ENCODE measurements around the gene HECTD3.
"Not testable (repeated sequence)": the region's sequence is repeated elsewhere in the genome, so short reads cannot be mapped to it uniquely, and the experiment has no call there.

Gene HECTD3

GRCh38 chr1:44985747-44986359 lies 25.3 kb downstream of the HECTD3 start:
- no peak for DNase-seq

DNA sequence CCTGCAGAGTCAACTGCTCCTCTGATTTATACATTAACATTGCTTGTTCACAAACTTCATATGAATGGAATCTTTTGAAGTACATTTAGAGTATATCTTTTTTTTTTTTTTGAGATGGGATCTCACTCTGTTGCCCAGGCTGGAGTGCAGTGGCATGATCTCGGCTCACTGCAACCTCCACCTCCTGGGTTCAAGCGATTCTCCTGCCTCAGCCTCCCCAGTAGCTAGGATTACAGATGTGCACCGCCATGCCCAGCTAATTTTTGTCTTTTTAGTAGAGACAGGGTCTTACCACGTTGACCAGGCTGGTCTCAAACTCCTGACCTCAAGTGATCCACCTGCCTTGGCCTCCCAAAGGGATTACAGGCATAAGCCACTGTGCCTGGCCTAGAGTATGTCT lies 33.8 kb downstream of the HECTD3 start:
- DNase-seq: not testable (repeated sequence)

DNA sequence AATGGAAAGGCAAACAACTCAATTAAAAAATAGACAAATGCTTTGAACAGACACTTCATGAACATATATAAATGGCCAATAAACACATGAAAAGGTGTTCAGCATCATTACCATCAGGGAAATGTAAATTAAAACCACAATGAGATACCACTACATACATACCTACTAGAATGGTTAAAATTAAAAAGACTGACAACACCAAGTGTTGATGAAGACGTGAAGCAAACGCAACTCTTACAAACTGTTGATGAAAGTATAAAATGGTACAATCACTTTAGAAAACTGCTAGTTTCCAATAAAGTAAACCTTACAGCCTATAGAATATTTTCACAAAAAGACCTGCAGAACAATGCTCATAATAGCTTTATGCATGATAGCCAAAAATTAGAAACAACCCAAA lies 34.9 kb downstream of the HECTD3 start:
- no peak for DNase-seq

- DNase-seq: no peak
These were observed 37.5 kb downstream of the HECTD3 start for GRCh38 chr1:44973645-44974044.

GRCh38 chr1:44970317-44970716 lies 40.8 kb downstream of the HECTD3 start:
- no peak for DNase-seq

- no peak for DNase-seq
These were observed 46.7 kb downstream of the HECTD3 start for GRCh38 chr1:44964396-44964795.

- DNase-seq: no peak
These were observed 48.4 kb downstream of the HECTD3 start for GRCh38 chr1:44962729-44963128.

- not testable (repeated sequence) for DNase-seq
These were observed 49.1 kb downstream of the HECTD3 start for GRCh38 chr1:44962022-44962421.

GRCh38 chr1:44957566-44957965 lies 53.6 kb downstream of the HECTD3 start:
- not testable (repeated sequence) for DNase-seq

- not testable (repeated sequence) for DNase-seq
These were observed 55.0 kb downstream of the HECTD3 start for GRCh38 chr1:44956077-44956476.

Data from activated CD4-positive, alpha-beta T cell treated with anti-CD3 and anti-CD28 coated beads, Interleukin-10, Interleukin-2, amounts not matched to agents 100 ng/mL and 50 ng/mL, durations not matched to agents 16 hours and 8 hours (primary cell).